Prostate gland (tissue), 2 donors: Measurements from ENCODE around the gene RNF213.
"Not testable (repeated sequence)": the region's sequence is repeated elsewhere in the genome, so short reads cannot be mapped to it uniquely, and the experiment has no call there.

ENCODE experiments used
- POLR2A ChIP-seq: fragments of 450-650 bp; IDR thresholded peaks from one replicate; pipeline ENCODE4 v1.6.1; 2016; ENCODE audit warnings: antibody characterized with exemption, mild to moderate bottlenecking
- POLR2AphosphoS5 ChIP-seq: sonication (generic); formaldehyde crosslinking; IDR thresholded peaks from one replicate; pipeline ENCODE4 v1.6.1; 2017; ENCODE audit warnings: antibody characterized with exemption
- TF ChIP-seq, protein P1 (sequence below), 4 experiments: fragments of 200-600 bp in 2 of 4; fragments of 450-650 bp in 2 of 4; sonication (generic) in 2 of 4; IDR thresholded peaks; 1 replicate in 3 of 4; 2 replicates in 1 of 4; pipeline ENCODE4 v1.5.1; 2016 to 2019; ENCODE audit warnings: antibody characterized with exemption in 4 of 4, mild to moderate bottlenecking in 2 of 4, moderate library complexity in 2 of 4

DNA sequence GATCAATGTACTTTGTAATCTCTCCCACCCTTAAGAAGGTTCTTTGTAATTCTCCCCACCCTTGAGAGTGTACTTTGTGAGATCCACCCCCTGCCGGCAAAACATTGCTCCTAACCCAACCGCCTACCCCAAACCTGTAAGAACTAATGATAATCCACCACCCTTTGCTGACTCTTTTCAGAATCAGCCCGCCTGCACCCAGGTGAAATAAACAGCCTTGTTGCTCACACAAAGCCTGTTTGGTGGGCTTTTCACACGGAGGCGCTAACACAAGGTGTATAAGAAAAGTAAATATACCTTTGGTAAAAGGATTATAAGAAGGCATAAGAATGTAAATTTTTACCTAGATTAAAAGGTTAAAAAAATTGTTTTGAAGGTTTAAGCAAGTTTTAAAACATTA lies 147.3 kb downstream of the RNF213 start:
- TF ChIP-seq, protein P1, sequence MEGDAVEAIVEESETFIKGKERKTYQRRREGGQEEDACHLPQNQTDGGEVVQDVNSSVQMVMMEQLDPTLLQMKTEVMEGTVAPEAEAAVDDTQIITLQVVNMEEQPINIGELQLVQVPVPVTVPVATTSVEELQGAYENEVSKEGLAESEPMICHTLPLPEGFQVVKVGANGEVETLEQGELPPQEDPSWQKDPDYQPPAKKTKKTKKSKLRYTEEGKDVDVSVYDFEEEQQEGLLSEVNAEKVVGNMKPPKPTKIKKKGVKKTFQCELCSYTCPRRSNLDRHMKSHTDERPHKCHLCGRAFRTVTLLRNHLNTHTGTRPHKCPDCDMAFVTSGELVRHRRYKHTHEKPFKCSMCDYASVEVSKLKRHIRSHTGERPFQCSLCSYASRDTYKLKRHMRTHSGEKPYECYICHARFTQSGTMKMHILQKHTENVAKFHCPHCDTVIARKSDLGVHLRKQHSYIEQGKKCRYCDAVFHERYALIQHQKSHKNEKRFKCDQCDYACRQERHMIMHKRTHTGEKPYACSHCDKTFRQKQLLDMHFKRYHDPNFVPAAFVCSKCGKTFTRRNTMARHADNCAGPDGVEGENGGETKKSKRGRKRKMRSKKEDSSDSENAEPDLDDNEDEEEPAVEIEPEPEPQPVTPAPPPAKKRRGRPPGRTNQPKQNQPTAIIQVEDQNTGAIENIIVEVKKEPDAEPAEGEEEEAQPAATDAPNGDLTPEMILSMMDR (IDR thresholded peaks at IDR 0.05): not testable (repeated sequence)
- not testable (repeated sequence) for TF ChIP-seq POLR2A, POLR2AphosphoS5
